Stimulated activated CD4-positive, alpha-beta T cell treated with anti-CD3 and anti-CD28 coated beads, Interleukin-4, amount 100 ng/mL, for 4 hours (primary cell): ENCODE data around the gene UBE2G2.

Source experiments
- DNase-seq, 2 experiments: peaks; one replicate each; pipeline ENCODE4 v3.0.0-alpha.2; 2020

UBE2G2 gene

DNA sequence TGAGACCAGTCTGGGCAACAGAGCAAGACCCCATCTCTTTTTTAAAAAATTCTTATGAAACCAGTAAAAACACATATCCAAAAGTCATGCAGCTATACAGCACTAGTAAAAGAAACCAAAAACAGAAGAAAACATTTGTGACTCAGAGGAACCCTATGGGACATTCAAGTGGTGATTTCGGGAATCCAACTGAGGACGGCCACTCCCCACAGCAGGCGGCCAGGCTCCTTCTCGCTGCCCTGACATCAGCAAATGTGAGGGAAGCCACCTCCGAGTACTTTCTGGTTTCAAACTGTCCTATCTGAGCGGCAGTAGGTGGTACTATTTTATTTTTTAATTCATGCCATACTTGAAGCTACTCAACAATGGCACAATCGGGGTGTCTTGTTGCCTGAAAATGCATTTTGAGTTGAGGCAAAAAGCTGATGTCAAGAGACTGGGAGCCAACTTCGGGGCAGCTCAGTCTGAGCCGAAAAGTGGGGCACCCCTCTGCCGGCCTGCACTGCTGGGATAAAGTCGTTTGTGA, 12.9 kb upstream of the UBE2G2 start:
- no peak for DNase-seq

DNA sequence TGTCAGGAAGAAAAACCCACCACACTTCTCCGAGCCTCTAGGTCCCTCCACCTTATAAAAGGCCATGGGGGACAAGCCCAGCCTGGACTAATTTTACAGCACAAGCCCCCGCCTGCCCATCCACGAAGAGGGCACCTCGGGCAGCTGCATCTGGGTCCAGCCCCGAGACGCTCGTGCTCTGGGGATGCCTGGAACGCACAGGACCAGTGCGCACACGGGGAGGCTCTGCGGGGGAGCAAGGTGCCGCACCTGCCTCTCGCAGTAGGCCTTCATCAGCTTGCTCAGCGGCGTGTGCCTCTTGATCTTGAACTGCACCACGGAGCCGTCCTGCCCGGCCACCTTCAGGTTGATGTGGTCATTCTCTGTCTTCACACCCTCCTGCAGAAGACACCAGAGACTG, 12.1 kb upstream of the UBE2G2 start:
- no peak for DNase-seq

DNA sequence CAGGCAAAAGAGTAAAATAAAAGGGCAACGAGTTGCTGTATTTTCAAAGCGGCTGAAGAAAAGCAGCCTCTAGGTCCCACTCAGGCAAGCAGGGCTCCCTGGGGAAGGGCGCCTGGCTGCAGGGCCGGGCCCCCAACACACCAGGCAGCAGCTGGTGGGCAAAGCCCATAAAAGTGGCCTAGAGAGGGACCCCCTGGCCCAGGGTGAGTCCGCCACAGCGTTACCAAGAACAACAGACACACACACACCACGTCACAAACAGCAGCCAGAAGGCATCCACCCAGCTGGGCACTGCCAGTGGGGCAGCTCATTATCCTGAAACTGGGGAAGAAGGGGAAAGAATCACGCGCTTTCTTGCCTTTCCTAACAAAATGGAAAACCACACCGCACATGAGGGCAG, 11.5 kb upstream of the UBE2G2 start:
- no peak for DNase-seq

GRCh38 chr21:44812640-44813039, 11.0 kb upstream of the UBE2G2 start:
- no peak for DNase-seq

DNA sequence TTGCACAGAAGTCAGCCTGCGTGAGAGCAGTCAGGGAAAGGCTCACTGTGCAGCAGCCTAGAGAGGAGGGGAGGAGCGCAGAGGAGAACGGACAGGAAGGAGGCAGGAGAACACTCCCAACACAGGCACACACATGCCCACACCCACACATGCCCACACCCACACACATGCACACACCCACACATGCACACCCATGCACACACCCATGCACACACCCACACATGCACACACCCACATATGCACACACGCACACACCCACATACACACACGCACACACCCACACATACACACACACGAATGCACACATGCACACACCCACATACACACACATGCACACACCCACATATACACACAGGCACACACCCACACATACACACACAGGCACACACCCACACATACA, 9.2 kb upstream of the UBE2G2 start:
- peak in 1 of 2 experiments; percentile 8 for DNase-seq

GRCh38 chr21:44805859-44806258, 4.2 kb upstream of the UBE2G2 start:
- no peak for DNase-seq

DNA sequence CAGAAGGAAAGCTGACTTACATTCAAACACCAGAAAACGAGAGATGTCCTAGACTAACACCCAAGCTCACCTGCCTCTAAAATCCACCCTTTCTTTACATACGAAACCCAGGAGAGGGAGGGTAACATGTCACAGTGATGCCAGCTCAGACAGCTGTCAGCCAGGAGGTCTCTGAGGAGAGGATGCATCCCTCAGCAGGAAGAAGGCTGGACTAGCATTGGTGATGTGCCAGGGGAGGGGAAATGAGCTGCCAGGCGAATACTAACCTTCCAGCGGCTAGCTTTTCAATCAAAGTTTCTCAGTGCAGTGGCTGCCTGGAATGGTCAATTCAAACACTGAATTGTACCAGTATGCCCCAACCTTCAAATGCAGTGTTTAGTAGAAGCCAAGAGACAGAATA, 3.6 kb upstream of the UBE2G2 start:
- no peak for DNase-seq

GRCh38 chr21:44804762-44805161, 3.1 kb upstream of the UBE2G2 start:
- DNase-seq: no peak

- DNase-seq: no peak
These were observed 2.0 kb upstream of the UBE2G2 start for GRCh38 chr21:44803651-44804050.

DNA sequence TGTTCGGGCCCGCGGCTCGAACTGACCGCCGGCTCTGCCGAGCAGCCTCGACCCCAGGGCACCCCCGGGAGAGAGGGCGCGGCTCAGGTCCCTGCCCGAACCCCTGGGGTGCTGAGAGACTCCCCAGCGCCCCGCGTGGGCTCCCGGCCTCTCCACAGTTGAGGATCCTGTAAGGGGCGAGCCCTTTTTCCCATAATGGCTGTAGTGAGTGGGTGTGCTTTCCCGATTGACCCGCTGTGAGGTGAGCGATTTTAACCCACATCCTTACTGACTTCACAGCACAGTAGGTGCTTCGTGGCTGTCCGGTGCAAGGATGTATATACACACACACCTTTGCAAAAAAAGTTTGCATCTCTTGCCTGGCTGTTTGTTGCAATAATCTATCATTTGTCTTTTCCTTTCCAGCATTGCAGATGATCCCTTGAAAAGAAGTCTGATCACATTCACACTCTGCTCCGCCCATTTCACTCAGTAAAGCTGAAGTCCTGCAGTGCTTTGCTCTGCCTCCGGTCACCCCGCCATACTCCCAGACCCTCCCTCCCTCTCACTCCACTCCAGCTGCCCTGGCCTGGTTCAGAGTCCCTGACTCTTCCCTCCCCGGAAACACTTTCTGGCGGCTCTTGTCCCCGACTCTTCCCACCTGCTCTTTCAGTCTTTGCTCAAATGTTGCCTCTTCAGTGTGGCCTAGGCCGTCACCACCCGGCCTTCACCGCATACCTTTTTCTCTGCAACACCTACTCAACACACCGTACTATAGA, 955 bp upstream of the UBE2G2 start:
- no peak for DNase-seq

- DNase-seq: no peak
These were observed 601 bp downstream of the UBE2G2 start for GRCh38 chr21:44800971-44801467.

- DNase-seq: no peak
These were observed 1.5 kb downstream of the UBE2G2 start for GRCh38 chr21:44800103-44800502.

DNA sequence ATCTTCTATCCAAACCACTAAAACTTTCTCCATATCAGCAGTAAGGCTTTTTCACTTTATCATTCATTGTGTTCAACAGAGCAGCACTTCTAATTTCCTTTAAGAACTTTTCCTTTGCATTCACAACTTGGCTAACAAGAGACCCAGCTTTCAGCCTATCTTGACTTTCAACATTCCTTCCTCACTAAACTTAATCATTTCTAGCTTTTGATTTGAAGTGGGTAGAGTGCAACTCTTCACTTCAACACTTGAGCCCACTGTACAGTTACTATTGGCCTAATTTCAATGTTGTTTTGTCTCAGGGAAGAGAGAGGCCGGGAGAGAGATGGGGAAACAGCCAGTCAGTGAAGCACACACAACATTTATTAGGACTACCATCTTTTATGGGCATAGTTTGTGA, 2.0 kb downstream of the UBE2G2 start:
- no peak for DNase-seq

GRCh38 chr21:44797775-44798174, 3.8 kb downstream of the UBE2G2 start:
- DNase-seq: no peak

- DNase-seq: no peak
These were observed 6.3 kb downstream of the UBE2G2 start for GRCh38 chr21:44795342-44795741.

DNA sequence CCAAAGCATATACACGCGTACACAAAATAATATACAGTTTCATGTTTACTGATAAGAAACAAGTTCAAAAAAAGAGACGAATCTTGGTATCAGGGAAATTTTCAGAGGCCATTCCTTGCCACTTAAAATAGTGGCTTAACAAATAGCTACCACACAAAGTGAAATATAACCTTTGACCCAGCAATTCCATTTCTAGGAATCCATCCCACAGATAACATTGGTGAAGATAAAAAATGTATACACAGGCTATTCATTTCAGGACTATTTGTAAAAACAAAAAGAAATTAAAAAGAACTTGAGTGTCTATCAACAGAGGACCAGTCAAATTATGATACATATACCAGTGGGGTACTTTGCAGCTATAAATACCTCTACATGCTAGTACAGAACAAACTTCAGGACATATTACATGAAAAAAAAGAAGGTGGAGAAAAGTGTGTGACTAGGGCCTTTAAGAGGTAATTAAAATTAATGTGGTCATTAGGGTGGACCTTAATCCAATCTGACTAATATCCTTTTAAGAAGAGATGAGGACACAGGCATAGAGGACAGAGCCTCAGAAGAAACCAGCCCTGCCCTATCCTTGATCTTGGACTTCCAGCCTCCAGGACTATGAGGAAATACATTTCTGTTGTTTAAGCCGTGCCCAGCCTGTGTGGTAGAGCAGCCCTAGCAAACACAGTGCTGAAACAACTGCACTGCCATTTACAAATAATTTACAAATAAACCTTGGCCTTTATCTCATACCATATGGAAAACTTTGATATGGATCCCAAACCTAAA, 7.8 kb downstream of the UBE2G2 start:
- DNase-seq: no peak

DNA sequence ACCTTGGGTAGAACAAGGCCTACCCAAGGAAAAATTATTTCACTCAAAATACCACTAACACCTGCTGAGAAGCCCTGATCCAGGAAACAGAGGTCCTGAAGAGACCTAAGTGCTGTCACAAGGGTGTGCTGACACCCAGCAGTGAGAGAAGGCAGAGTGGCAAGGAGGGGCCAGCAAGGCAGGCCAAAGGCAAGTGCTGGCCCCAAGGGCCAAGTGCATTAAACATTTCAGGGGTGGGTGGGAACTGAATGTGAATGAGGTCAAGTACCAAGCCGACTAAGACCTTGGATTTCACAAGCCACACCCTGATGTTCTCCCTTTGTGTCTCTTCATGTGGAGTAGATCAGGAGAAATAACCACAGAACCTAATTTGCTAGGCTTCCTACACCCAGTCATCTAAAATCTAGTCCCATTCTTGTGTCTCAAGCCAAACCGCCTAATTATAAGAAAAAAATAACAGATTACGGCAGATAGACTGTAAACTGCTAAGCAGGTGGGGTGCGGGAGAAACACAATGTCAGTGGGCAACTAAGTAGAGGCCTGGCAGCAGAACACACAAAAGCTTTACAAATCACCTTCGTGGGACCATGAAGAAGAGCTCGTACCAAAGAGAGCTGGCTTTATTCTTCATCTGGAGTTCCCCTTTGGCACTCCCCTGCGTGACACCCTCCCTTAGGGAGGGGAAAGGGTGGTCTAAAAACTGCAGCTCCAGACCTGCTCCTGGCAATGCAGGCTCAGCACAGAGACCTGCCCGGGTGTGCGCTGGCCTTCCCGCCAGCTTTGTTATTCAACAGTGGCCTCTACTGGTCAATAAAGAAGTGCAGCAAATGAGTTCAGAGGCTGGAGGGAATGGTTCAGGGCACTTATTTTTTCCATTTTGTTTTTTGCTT, 8.7 kb downstream of the UBE2G2 start:
- peak; percentile 28 to 37 for DNase-seq

DNA sequence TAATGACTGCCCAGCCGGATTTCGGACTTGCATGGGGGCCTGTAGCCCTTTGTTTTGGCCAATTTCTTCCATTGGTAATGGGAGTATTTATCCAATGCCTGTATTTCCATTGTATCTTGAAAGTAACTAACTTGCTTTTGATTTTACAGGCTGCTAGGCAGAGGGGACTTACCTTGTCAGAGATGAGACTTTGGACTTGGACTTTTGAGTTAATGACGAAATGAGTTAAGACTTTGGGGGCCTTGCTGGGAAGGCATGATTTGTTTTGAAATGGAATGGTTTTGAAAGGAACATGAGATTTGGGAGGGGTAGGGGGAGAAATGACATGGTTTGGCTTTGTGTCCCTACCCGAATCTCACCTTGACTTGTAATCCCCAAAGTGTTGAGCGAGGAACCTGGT, 9.6 kb downstream of the UBE2G2 start:
- no peak for DNase-seq

DNA sequence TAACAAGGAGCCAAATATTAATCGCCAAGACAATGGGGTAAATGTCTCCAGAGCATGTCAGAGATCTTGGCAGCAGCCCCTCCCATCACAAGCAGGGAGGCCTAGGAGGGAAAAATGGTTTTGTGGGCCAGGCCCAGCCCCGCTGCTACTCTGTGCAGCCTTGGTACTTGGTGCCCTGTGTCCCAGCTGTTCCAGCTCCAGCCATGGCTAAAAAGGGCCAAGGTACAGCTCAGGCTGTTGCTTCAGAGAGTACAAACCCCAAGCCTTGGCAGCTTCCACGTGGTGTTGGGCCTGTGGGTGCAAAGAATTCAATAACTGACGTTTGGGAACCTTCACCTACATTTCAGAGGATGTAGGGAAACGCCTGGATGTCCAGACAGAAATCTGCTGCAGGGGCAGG, 10.4 kb downstream of the UBE2G2 start:
- DNase-seq: no peak

- no peak for DNase-seq
These were observed 11.3 kb downstream of the UBE2G2 start for GRCh38 chr21:44790368-44790767.

GRCh38 chr21:44789880-44790279, 11.7 kb downstream of the UBE2G2 start:
- DNase-seq: no peak

DNA sequence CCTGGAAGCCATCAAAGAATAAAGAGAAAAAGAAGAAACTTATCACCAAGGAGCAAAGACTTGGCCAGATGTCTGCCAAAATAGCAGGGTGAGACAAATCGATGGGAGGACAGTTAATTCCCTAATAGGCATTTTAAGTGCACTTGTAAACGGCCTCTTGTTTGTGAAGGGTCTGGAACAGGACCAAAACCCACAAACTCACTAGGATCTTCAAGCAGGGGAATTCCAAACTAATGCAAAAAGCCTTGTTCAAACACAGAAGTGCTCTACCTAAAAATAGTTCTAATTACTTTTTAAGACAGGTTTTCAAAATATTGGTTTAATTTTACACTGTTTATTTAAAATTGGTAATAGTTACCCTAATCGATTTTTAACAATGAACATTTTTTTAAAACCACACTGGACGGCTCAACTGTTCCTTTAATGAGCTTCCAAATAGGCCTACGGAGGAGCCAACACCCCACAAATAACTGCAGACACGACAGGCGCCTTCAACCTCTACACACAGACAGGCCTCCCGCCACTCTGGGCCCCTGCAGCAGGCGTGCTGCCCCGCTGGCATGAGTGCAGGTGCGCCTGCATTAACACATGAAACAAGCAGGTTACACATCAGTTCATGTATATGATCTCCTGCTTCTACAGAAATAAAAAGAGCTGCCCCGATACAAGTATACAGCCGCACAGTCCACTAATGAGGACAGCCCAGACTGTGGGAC, 15.8 kb downstream of the UBE2G2 start:
- no peak for DNase-seq
